ENCODE measurements around the gene GPR35.

Gene GPR35

DNA sequence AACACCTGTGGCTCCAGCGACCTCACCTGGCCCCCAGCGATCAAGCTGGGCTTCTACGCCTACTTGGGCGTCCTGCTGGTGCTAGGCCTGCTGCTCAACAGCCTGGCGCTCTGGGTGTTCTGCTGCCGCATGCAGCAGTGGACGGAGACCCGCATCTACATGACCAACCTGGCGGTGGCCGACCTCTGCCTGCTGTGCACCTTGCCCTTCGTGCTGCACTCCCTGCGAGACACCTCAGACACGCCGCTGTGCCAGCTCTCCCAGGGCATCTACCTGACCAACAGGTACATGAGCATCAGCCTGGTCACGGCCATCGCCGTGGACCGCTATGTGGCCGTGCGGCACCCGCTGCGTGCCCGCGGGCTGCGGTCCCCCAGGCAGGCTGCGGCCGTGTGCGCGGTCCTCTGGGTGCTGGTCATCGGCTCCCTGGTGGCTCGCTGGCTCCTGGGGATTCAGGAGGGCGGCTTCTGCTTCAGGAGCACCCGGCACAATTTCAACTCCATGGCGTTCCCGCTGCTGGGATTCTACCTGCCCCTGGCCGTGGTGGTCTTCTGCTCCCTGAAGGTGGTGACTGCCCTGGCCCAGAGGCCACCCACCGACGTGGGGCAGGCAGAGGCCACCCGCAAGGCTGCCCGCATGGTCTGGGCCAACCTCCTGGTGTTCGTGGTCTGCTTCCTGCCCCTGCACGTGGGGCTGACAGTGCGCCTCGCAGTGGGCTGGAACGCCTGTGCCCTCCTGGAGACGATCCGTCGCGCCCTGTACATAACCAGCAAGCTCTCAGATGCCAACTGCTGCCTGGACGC, 4.9 kb downstream of the GPR35 start:
- Histone ChIP-seq H3K27me3 (ENCODE audit: control insufficient read depth, insufficient read depth, low read length) (no peaks in the 10 kb centered on the region), H3K4me1 (ENCODE audit: control insufficient read depth, insufficient read depth, low read length) (no peaks in the 10 kb centered on the region), H3K9me3 (ENCODE audit: control insufficient read depth, insufficient read depth, low read length) (peaks cover 16% of the 10 kb centered on the region), H3K9ac (ENCODE audit: low read depth, low read length) (no peak overlapping the region), H3K36me3 (ENCODE audit: control insufficient read depth, insufficient read depth, low read length) (no peaks in the 10 kb centered on the region), H3K4me3 (ENCODE audit: low read depth, low read length) (no peak overlapping the region)

DNA sequence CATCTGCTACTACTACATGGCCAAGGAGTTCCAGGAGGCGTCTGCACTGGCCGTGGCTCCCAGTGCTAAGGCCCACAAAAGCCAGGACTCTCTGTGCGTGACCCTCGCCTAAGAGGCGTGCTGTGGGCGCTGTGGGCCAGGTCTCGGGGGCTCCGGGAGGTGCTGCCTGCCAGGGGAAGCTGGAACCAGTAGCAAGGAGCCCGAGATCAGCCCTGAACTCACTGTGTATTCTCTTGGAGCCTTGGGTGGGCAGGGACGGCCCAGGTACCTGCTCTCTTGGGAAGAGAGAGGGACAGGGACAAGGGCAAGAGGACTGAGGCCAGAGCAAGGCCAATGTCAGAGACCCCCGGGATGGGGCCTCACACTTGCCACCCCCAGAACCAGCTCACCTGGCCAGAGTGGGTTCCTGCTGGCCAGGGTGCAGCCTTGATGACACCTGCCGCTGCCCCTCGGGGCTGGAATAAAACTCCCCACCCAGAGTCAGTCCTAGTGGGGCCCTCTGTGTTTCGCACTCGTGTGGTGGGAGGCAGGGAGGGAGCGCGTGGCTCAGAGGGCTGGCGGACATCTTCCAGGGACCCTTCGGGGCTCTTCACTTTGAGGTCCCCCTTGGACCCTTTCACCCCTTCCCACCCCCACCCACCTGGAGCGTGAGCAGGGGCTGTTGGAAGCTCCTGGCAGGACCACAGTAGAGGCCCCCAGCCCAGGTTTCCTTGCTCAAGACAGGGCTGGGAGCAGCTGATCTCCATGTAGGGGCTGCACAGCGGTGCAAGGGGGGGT, 5.7 kb downstream of the GPR35 start:
- Histone ChIP-seq H3K36me3 (ENCODE audit: control insufficient read depth, insufficient read depth, low read length) (no peaks in the 10 kb centered on the region), H3K9ac (ENCODE audit: low read depth, low read length) (no peak overlapping the region), H3K9me3 (ENCODE audit: control insufficient read depth, insufficient read depth, low read length) (peaks cover 16% of the 10 kb centered on the region), H3K27me3 (ENCODE audit: control insufficient read depth, insufficient read depth, low read length) (no peaks in the 10 kb centered on the region), H3K4me3 (ENCODE audit: low read depth, low read length) (no peak overlapping the region), H3K4me1 (ENCODE audit: control insufficient read depth, insufficient read depth, low read length) (no peaks in the 10 kb centered on the region)

- no peaks in the 10 kb centered on the region for H3K27me3 ChIP-seq (ENCODE audit: control insufficient read depth, insufficient read depth, low read length)
- no peak overlapping the region for H3K9ac ChIP-seq (ENCODE audit: low read depth, low read length)
- H3K4me3 ChIP-seq (ENCODE audit: low read depth, low read length): no peak overlapping the region
- peaks cover 16% of the 10 kb centered on the region for H3K9me3 ChIP-seq (ENCODE audit: control insufficient read depth, insufficient read depth, low read length)
- no peaks in the 10 kb centered on the region for H3K36me3 ChIP-seq (ENCODE audit: control insufficient read depth, insufficient read depth, low read length)
- H3K4me1 ChIP-seq (ENCODE audit: control insufficient read depth, insufficient read depth, low read length): no peaks in the 10 kb centered on the region
Measured at GRCh38 chr2:240631548-240632305, 6.4 kb downstream of the GPR35 start.

GRCh38 chr2:240632306-240632721, 7.0 kb downstream of the GPR35 start:
- H3K9ac ChIP-seq (ENCODE audit: low read depth, low read length): no peak overlapping the region
- H3K36me3 ChIP-seq (ENCODE audit: control insufficient read depth, insufficient read depth, low read length): no peaks in the 10 kb centered on the region
- no peaks in the 10 kb centered on the region for H3K4me1 ChIP-seq (ENCODE audit: control insufficient read depth, insufficient read depth, low read length)
- H3K4me3 ChIP-seq (ENCODE audit: low read depth, low read length): no peak overlapping the region
- no peaks in the 10 kb centered on the region for H3K27me3 ChIP-seq (ENCODE audit: control insufficient read depth, insufficient read depth, low read length)
- H3K9me3 ChIP-seq (ENCODE audit: control insufficient read depth, insufficient read depth, low read length): peaks cover 16% of the 10 kb centered on the region

DNA sequence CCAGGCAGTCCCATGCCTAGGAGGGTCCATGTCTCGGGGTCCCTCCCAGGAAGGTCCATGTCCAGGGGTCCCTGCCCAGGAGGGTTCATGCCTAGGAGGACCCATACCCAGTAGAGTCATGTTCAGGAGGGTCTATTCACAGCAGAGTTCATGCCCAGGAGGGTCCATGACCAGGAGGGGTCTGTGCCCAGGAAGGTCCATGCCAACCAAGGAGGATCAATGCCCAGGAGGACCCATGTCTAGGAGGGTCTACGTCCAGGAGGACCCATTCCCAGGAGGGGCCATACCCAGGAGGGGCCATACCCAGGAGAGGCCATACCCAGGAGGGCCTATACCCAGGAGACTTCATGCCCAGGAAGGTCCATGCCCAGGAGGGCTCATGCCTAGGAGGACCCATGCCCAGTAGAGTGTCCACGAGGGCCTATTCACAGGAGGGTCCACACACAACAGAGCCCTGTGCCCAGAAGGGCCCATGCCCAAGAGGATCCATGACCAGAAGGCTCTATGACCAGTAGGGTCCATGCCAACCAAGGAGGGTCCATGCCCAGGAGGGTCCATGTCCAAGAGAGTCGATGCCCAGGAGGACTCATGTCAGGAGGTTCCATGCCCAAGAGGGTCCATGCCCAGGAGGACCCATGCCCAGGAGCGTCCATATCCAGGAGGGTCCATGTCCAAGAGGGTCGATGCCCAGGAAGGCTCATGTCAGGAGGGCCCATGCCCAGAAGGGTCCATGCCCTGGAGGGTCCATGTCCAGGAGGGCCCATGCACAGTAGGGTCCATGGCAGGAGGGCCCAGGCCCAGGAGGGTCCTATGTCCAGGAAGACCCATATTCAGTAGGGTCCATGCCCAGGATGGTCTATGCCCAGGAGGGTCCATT, 10.1 kb downstream of the GPR35 start:
- Histone ChIP-seq H3K9me3 (ENCODE audit: control insufficient read depth, insufficient read depth, low read length) (peaks cover 16% of the 10 kb centered on the region), H3K4me3 (ENCODE audit: low read depth, low read length) (no peak overlapping the region), H3K4me1 (ENCODE audit: control insufficient read depth, insufficient read depth, low read length) (no peaks in the 10 kb centered on the region), H3K9ac (ENCODE audit: low read depth, low read length) (no peak overlapping the region), H3K27me3 (ENCODE audit: control insufficient read depth, insufficient read depth, low read length) (no peaks in the 10 kb centered on the region), H3K36me3 (ENCODE audit: control insufficient read depth, insufficient read depth, low read length) (no peaks in the 10 kb centered on the region)

DNA sequence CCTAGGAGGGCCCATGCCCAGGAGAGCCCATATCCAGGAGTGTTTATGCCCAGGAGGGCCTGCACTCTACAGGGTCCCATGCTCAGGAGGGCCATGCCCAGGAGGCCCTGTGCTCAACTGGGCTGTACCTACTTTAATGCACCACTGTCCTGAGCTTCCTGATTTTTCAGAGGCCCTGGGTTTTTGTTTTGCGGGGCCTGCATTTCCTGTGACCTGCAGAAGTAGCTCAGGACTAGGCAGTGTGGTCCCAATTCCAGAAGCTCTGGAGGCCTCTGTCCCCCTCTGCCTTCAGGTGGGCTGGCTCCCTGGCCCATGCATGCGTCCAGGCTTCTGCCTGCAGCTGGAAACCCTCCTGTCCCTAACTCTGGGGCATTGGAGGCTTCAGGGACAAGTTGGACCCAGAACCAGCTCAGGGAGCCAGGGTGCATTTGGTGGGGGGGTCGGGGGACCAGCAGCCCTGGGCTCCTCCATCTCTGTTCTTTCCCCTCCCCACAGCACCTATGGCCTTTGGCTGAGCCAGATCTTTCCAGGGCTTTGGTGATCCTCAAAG, 10.8 kb downstream of the GPR35 start:
- no peak overlapping the region for H3K4me3 ChIP-seq (ENCODE audit: low read depth, low read length)
- no peaks in the 10 kb centered on the region for H3K4me1 ChIP-seq (ENCODE audit: control insufficient read depth, insufficient read depth, low read length)
- H3K27me3 ChIP-seq (ENCODE audit: control insufficient read depth, insufficient read depth, low read length): no peaks in the 10 kb centered on the region
- H3K9ac ChIP-seq (ENCODE audit: low read depth, low read length): no peak overlapping the region
- H3K36me3 ChIP-seq (ENCODE audit: control insufficient read depth, insufficient read depth, low read length): no peaks in the 10 kb centered on the region
- peaks cover 16% of the 10 kb centered on the region for H3K9me3 ChIP-seq (ENCODE audit: control insufficient read depth, insufficient read depth, low read length)

GRCh38 chr2:240636563-240637115, 11.4 kb downstream of the GPR35 start:
- H3K9me3 ChIP-seq (ENCODE audit: control insufficient read depth, insufficient read depth, low read length): peaks cover 16% of the 10 kb centered on the region
- H3K9ac ChIP-seq (ENCODE audit: low read depth, low read length): no peak overlapping the region

GRCh38 chr2:240637116-240637900, 12.0 kb downstream of the GPR35 start:
- Histone ChIP-seq H3K9me3 (ENCODE audit: control insufficient read depth, insufficient read depth, low read length) (peaks cover 10% of the 10 kb centered on the region), H3K27me3 (ENCODE audit: control insufficient read depth, insufficient read depth, low read length) (no peaks in the 10 kb centered on the region), H3K4me3 (ENCODE audit: low read depth, low read length) (no peak overlapping the region), H3K9ac (ENCODE audit: low read depth, low read length) (no peak overlapping the region), H3K4me1 (ENCODE audit: control insufficient read depth, insufficient read depth, low read length) (no peaks in the 10 kb centered on the region), H3K36me3 (ENCODE audit: control insufficient read depth, insufficient read depth, low read length) (no peaks in the 10 kb centered on the region)

More at GRCh38 chr2:240636563-240637115, 11.4 kb downstream of the GPR35 start:
- no peak overlapping the region for H3K4me3 ChIP-seq (ENCODE audit: low read depth, low read length)
- H3K36me3 ChIP-seq (ENCODE audit: control insufficient read depth, insufficient read depth, low read length): no peaks in the 10 kb centered on the region
- H3K4me1 ChIP-seq (ENCODE audit: control insufficient read depth, insufficient read depth, low read length): no peaks in the 10 kb centered on the region
- H3K27me3 ChIP-seq (ENCODE audit: control insufficient read depth, insufficient read depth, low read length): no peaks in the 10 kb centered on the region

- no peaks in the 10 kb centered on the region for H3K36me3 ChIP-seq (ENCODE audit: control insufficient read depth, insufficient read depth, low read length)
- H3K4me3 ChIP-seq (ENCODE audit: low read depth, low read length): no peak overlapping the region
- peaks cover 7% of the 10 kb centered on the region for H3K9me3 ChIP-seq (ENCODE audit: control insufficient read depth, insufficient read depth, low read length)
- H3K9ac ChIP-seq (ENCODE audit: low read depth, low read length): no peak overlapping the region
- H3K27me3 ChIP-seq (ENCODE audit: control insufficient read depth, insufficient read depth, low read length): no peaks in the 10 kb centered on the region
- H3K4me1 ChIP-seq (ENCODE audit: control insufficient read depth, insufficient read depth, low read length): no peaks in the 10 kb centered on the region
Measured at GRCh38 chr2:240637901-240638345, 12.6 kb downstream of the GPR35 start.

- H3K27me3 ChIP-seq (ENCODE audit: control insufficient read depth, insufficient read depth, low read length): no peaks in the 10 kb centered on the region
- no peak overlapping the region for H3K9ac ChIP-seq (ENCODE audit: low read depth, low read length)
- peaks cover 5% of the 10 kb centered on the region for H3K9me3 ChIP-seq (ENCODE audit: control insufficient read depth, insufficient read depth, low read length)
- H3K36me3 ChIP-seq (ENCODE audit: control insufficient read depth, insufficient read depth, low read length): no peaks in the 10 kb centered on the region
- H3K4me1 ChIP-seq (ENCODE audit: control insufficient read depth, insufficient read depth, low read length): no peaks in the 10 kb centered on the region
- no peak overlapping the region for H3K4me3 ChIP-seq (ENCODE audit: low read depth, low read length)
Measured at GRCh38 chr2:240638512-240639160, 13.4 kb downstream of the GPR35 start.

All from iPS-15b (cell line).